ENCODE measurements around the gene MYL6. TPM values are rescaled to one million over a fixed set of nuclear protein-coding genes. Genes with fewer than 3 reads are reported as not detected.
"Not testable (repeated sequence)": the region's sequence is repeated elsewhere in the genome, so short reads cannot be mapped to it uniquely, and the experiment has no call there.

MYL6 gene
- total and polyA plus RNA-seq, 2 donors: 2,133 to 7,162 TPM

DNA sequence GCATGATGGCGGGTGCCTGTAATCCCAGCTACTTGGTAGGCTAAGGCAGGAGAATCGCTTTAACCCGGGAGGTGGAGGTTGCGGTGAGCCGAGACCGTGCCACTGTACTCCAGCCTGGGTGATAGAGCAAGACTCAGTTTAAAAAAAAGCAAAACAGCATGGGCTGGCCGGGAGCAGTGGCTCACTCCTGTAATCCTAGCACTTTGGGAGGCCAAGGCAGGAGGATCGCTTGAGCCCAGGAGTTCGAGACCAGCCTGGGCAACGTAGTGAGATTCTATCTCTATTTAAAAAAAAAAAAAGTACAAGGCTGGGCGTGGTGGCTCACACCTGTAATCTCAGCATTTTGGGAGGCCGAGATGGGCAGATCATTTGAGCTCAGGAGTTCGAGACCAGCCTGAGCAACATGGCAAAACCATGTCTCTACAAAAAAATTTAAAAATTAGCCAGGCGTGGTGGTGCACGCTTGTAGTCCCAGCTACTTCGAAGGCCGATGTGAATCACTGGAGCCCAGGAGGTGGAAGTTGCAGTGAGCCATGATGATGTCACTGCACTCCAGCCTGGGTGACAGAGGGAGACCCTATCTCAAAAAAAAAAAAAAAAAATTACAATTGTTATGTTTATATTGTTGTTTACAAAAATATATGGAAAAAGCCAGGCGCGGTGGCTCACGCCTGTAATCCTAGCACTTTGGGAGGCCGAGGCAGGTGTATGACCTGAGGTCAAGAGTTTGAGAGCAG, 1.5 kb upstream of the MYL6 start:
- H3K36me3 ChIP-seq (ENCODE audit: insufficient read depth); H3K4me1 ChIP-seq (ENCODE audit: insufficient read depth); DNase-seq (ENCODE audit: extremely low spot score): not testable (repeated sequence)
- Histone ChIP-seq H3K4me3 (ENCODE audit: low read depth, low read length) (peak overlapping the region; percentile 21), H3K27ac (ENCODE audit: low read depth) (peak overlapping the region; percentile 85)
- 90% methylated on average over 21 of the region's 21 CpGs for WGBS

DNA sequence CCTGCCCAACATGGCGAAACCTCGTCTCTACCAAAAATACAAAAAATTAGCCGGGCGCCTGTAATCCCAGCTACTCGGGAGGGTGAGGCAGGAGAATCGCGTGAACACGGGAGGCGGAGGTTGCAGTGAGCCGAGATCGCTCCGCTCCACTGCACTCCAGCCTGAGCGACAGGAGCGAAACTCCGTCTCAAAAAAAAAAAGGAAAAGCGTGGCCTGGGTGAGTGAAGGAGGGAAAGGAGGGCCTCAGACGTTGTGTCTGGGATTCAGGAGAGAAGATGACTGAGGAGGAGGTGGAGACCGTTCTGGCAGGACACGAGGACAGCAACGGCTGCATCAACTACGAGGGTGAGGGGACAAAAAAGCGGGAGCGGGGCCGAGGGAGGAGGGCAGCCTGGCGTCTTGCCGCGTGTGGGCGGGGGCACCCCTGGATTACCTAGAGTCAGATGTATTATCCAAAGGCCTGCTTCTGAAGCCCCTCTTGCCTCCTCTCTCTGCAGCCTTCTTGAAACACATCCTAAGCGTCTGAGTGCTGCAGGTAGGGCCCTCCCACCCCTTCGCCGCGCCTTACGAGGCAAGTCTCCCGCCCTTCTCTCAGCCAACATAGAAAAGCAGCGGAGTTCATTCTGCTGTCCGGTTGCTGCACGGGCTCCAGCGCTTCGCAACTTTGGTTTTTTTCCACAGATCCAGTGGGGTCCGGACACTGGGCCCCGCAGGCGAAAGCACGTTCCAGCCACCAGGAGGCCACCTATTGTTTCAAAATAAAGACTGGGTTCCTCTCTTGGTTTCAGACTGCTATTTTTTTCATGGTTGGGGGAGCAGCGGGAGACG, 744 bp upstream of the MYL6 start:
- Histone ChIP-seq H3K36me3 (ENCODE audit: insufficient read depth) (peaks cover 3% of the 10 kb centered on the region), H3K27ac (ENCODE audit: low read depth) (peak overlapping the region; percentile 85), H3K4me1 (ENCODE audit: insufficient read depth) (peaks cover 1% of the 10 kb centered on the region), H3K4me3 (ENCODE audit: low read depth, low read length) (peak overlapping the region; percentile 21)
- WGBS: 3% methylated on average over 45 of the region's 45 CpGs
- peak; percentile 75 for DNase-seq (ENCODE audit: extremely low spot score)

GRCh38 chr12:56158926-56159461, 835 bp downstream of the MYL6 start:
- under 1% methylated on average over 6 of the region's 6 CpGs for WGBS
- DNase-seq (ENCODE audit: extremely low spot score): peak; percentile 26
- H3K36me3 ChIP-seq (ENCODE audit: insufficient read depth): peaks cover 6% of the 10 kb centered on the region
- H3K27ac ChIP-seq (ENCODE audit: low read depth): peak overlapping the region; percentile 100
- H3K4me3 ChIP-seq (ENCODE audit: low read depth, low read length): peak overlapping the region; percentile 68
- H3K4me1 ChIP-seq (ENCODE audit: insufficient read depth): no peaks in the 10 kb centered on the region

- Histone ChIP-seq H3K4me1 (ENCODE audit: insufficient read depth) (no peaks in the 10 kb centered on the region), H3K27ac (ENCODE audit: low read depth) (peak overlapping the region; percentile 100), H3K4me3 (ENCODE audit: low read depth, low read length) (peak overlapping the region; percentile 68), H3K36me3 (ENCODE audit: insufficient read depth) (peaks cover 6% of the 10 kb centered on the region)
- DNase-seq (ENCODE audit: extremely low spot score): no peak
- WGBS: 17% methylated on average over 8 of the region's 8 CpGs
Observed at GRCh38 chr12:56159482-56160192, 1.5 kb downstream of the MYL6 start.

DNA sequence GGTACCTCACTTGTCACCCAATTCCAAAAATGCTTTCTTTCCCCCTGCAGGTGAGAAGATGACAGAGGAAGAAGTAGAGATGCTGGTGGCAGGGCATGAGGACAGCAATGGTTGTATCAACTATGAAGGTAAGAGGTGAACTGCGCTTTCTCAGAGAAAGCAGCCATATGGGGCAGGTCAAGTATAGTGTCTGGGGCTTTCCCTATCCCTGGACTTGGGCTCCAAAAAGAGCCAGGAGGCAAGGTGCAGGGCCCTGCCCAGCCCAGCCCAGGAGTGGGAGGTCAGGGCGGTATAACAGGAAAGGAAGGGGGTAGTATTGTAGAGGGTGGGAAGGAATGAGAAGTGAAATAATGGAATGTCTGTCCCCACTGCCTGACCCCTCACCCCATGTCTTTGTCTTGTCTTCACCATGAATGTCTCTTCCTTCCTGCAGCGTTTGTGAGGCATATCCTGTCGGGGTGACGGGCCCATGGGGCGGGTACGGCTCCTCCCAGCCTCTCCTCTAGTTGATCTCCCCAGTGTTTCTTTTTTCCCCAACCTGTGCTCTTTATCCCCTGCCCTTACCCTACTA, 2.1 kb downstream of the MYL6 start:
- Histone ChIP-seq H3K27ac (ENCODE audit: low read depth) (peak overlapping the region; percentile 100), H3K4me3 (ENCODE audit: low read depth, low read length) (peak overlapping the region; percentile 68), H3K4me1 (ENCODE audit: insufficient read depth) (no peaks in the 10 kb centered on the region), H3K36me3 (ENCODE audit: insufficient read depth) (peaks cover 8% of the 10 kb centered on the region)
- whole genome bisulfite sequencing: 23% methylated on average over 7 of the region's 7 CpGs
- DNase-seq (ENCODE audit: extremely low spot score): no peak

DNA sequence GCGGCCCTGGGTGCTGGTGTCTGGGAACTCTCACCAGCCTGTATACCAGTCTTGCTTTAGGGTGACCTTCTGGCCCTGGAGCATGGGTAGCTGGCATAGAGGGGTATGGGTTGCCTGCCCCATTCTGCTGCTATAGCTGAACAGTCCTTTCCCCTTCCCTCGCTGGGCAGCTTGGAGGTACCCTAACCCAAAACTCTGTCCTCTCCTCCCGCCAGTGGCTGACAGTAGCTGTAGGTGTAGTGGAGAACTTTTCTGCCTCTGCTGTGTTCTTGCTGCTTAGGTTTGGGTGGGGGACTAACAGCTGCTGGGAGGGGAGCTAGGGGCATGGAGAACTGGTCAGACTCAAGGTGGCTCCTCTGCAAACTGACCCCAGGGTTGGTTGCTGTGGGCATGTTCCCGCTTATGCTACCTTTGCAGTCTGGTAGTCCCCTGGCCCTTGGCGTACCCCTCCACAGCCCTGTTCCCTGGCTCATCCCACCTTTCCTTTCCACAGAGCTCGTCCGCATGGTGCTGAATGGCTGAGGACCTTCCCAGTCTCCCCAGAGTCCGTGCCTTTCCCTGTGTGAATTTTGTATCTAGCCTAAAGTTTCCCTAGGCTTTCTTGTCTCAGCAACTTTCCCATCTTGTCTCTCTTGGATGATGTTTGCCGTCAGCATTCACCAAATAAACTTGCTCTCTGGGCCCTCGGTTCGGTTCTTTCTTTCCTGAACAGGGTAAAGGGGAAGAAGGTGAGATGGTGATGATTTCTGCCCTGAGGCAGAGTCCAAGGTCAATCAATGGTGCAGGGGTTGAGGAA, 2.9 kb downstream of the MYL6 start:
- DNase-seq (ENCODE audit: extremely low spot score): no peak

DNA sequence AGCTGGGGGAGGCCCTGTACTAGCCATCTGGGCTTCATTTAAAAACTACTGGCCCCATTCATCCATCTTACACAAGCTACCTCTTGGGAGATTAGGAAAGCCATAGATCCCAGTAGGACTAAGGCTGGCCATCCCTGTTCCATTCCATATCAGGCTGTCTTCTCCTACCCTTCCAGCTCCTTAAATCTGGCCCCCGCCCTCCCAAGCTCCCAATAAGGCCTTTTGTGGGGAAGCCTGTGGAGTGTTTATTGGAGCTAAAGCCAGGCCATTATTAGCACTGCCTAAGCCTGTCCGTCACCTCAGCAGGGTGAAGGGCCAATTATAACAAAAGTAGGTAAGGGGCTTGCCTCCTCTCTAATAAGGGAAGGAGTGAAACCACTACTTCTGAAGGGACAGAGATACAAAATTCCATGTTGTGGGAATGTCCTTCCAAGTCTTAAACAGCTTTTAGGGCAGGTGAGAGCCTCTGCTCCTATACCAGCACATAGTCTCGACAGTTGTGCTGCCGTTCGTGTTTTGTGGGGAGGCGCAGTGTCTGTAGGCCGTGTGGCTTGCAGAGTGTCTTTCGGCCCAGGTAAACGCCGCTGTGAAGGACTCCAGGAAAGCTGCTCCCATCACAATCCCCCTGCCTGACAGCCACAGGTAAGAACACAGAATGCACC, 3.7 kb downstream of the MYL6 start:
- no peak for DNase-seq (ENCODE audit: extremely low spot score)
- peaks cover 10% of the 10 kb centered on the region for H3K36me3 ChIP-seq (ENCODE audit: insufficient read depth)
- no peaks in the 10 kb centered on the region for H3K4me1 ChIP-seq (ENCODE audit: insufficient read depth)
- H3K27ac ChIP-seq (ENCODE audit: low read depth): no peak overlapping the region
- no peak overlapping the region for H3K4me3 ChIP-seq (ENCODE audit: low read depth, low read length)
- WGBS: 47% methylated on average over 10 of the region's 10 CpGs

More for the DNA sequence above, 2.9 kb downstream of the MYL6 start:
- Histone ChIP-seq H3K4me3 (ENCODE audit: low read depth, low read length) (peak overlapping the region; percentile 9), H3K4me1 (ENCODE audit: insufficient read depth) (no peaks in the 10 kb centered on the region), H3K36me3 (ENCODE audit: insufficient read depth) (peaks cover 10% of the 10 kb centered on the region), H3K27ac (ENCODE audit: low read depth) (peak overlapping the region; percentile 100)
- WGBS: 47% methylated on average over 11 of the region's 11 CpGs

DNA sequence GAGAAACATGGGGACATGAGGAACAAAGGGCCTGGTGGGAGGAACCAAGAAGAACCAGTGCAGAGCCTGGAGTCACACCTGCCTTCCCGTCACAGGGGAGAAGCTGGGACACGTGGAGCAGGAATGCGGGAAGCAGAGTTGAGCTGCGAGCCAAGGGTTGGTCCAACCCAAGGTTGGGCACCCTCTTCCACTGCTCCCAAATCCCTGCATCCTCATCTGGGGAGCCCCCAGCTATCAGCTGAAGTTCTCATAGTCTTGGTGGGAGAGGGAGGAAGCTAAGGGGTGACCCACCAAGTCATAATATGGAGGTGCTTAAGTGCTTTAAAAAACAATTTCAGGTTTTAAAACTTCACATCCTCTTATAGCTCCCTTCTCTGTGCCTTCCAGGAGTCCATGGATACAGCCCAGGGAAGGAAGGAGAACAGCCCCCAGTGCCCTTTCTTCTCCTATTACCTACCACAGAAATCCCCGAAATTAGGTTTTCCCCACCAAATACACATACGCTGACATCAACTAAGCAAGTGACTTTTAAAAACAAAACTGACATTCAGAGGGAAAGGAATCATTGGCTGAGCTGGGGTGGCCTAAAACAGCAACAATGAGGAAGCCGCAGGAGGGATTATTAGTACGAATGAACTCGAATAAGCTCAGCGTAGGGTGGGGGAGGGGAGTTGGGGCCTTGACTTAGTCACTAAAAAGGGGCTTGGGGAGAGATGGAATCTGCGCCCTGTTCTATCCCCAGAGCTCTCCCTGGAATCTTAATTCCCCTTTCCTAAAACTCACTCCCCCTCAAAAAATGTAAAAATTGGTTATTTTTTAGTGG, 4.5 kb downstream of the MYL6 start:
- H3K27ac ChIP-seq (ENCODE audit: low read depth): no peak overlapping the region
- no peak overlapping the region for H3K4me3 ChIP-seq (ENCODE audit: low read depth, low read length)
- DNase-seq (ENCODE audit: extremely low spot score): no peak
- no peaks in the 10 kb centered on the region for H3K4me1 ChIP-seq (ENCODE audit: insufficient read depth)
- 41% methylated on average over 11 of the region's 11 CpGs for WGBS
- H3K36me3 ChIP-seq (ENCODE audit: insufficient read depth): peaks cover 10% of the 10 kb centered on the region

- peaks cover 10% of the 10 kb centered on the region for H3K36me3 ChIP-seq (ENCODE audit: insufficient read depth)
- DNase-seq (ENCODE audit: extremely low spot score): no peak
- 42% methylated on average over 11 of the region's 11 CpGs for WGBS
- H3K27ac ChIP-seq (ENCODE audit: low read depth): no peak overlapping the region
- H3K4me3 ChIP-seq (ENCODE audit: low read depth, low read length): no peak overlapping the region
- no peaks in the 10 kb centered on the region for H3K4me1 ChIP-seq (ENCODE audit: insufficient read depth)
Observed at GRCh38 chr12:56163533-56164344, 5.6 kb downstream of the MYL6 start.

DNA sequence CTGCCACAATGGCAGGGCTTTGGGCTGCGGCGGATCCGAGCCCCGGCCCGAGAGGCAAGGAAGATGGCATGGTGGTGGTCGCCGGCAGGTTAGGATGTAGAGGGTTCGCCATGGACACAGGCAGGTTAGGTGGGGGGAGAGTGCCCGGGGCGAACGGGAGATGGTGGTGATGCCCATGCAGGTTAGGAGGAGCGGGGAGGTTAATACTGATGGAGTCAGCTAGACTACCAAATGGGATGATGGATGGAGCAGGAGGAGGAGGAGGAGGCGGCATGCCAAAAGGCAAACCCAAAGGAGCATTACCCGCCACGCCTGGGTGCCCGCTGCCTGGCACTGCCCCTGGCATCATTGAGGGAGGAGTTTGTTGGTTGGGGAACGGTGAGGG, 6.2 kb downstream of the MYL6 start:
- no peak for DNase-seq (ENCODE audit: extremely low spot score)

DNA sequence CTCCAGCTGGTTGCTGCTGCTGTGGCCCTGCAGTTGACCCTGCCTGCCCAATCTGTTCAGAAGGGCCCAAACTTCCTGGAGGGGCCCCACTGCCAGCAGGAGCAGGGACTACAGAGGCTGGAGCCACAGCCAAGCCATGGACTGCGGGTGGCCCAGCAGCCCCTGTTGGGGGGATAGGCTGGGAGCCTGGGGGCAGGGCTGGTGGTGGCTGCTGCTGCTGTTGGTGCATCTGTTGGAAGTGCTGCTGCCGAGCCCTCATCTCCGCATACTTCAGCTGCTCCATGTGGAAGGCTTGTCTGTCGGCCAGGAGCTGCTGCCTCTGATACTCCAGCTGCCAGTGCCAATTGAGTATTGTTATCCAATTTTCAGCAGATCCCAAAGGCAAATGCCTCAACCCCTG, 7.2 kb downstream of the MYL6 start:
- Histone ChIP-seq H3K36me3 (ENCODE audit: insufficient read depth) (peaks cover 13% of the 10 kb centered on the region), H3K27ac (ENCODE audit: low read depth) (no peak overlapping the region)
- DNase-seq (ENCODE audit: extremely low spot score): no peak

More for the DNA sequence above, 6.2 kb downstream of the MYL6 start:
- Histone ChIP-seq H3K27ac (ENCODE audit: low read depth) (no peak overlapping the region), H3K4me1 (ENCODE audit: insufficient read depth) (no peaks in the 10 kb centered on the region), H3K36me3 (ENCODE audit: insufficient read depth) (peaks cover 10% of the 10 kb centered on the region), H3K4me3 (ENCODE audit: low read depth, low read length) (no peak overlapping the region)
- whole genome bisulfite sequencing: 90% methylated on average over 17 of the region's 17 CpGs

More for the DNA sequence above, 7.2 kb downstream of the MYL6 start:
- Histone ChIP-seq H3K4me3 (ENCODE audit: low read depth, low read length) (no peak overlapping the region), H3K4me1 (ENCODE audit: insufficient read depth) (no peaks in the 10 kb centered on the region)
- 54% methylated on average over 4 of the region's 4 CpGs for WGBS
